ENCODE data around the gene DMXL2.
"Not testable (repeated sequence)": the region's sequence is repeated elsewhere in the genome, so short reads cannot be mapped to it uniquely, and the experiment has no call there.

The DMXL2 gene

GRCh38 chr15:51623386-51623938, 891 bp upstream of the DMXL2 start:
- DNase-seq: no peak

GRCh38 chr15:51621936-51622603, 501 bp downstream of the DMXL2 start:
- no peak for DNase-seq

GRCh38 chr15:51621155-51621765, 1.3 kb downstream of the DMXL2 start:
- DNase-seq: no peak

- no peak for DNase-seq
Measured at GRCh38 chr15:51620641-51621040, 1.9 kb downstream of the DMXL2 start.

GRCh38 chr15:51620122-51620521, 2.4 kb downstream of the DMXL2 start:
- DNase-seq: no peak

GRCh38 chr15:51619331-51620035, 3.1 kb downstream of the DMXL2 start:
- DNase-seq: no peak

GRCh38 chr15:51617886-51618285, 4.7 kb downstream of the DMXL2 start:
- no peak for DNase-seq

GRCh38 chr15:51613951-51614350, 8.6 kb downstream of the DMXL2 start:
- no peak for DNase-seq

GRCh38 chr15:51612669-51613068, 9.9 kb downstream of the DMXL2 start:
- not testable (repeated sequence) for DNase-seq

- DNase-seq: not testable (repeated sequence)
Measured at GRCh38 chr15:51603462-51603948, 19.1 kb downstream of the DMXL2 start.

GRCh38 chr15:51603002-51603401, 19.6 kb downstream of the DMXL2 start:
- DNase-seq: no peak

GRCh38 chr15:51602484-51602883, 20.1 kb downstream of the DMXL2 start:
- DNase-seq: no peak

- no peak for DNase-seq
Measured at GRCh38 chr15:51601801-51602200, 20.8 kb downstream of the DMXL2 start.

- no peak for DNase-seq
Measured at GRCh38 chr15:51600114-51600513, 22.5 kb downstream of the DMXL2 start.

- DNase-seq: no peak
Measured at GRCh38 chr15:51589881-51590568, 32.5 kb downstream of the DMXL2 start.

- DNase-seq: no peak
Measured at GRCh38 chr15:51588966-51589365, 33.6 kb downstream of the DMXL2 start.

- no peak for DNase-seq
Measured at GRCh38 chr15:51585986-51586385, 36.6 kb downstream of the DMXL2 start.

GRCh38 chr15:51580982-51581381, 41.6 kb downstream of the DMXL2 start:
- DNase-seq: no peak

GRCh38 chr15:51580385-51580784, 42.2 kb downstream of the DMXL2 start:
- DNase-seq: no peak

- no peak for DNase-seq
Measured at GRCh38 chr15:51579012-51579411, 43.6 kb downstream of the DMXL2 start.

GRCh38 chr15:51577636-51578304, 44.8 kb downstream of the DMXL2 start:
- DNase-seq: no peak

GRCh38 chr15:51576911-51577500, 45.6 kb downstream of the DMXL2 start:
- no peak for DNase-seq
